NCI-H2196 treated with DMSO at 0.1 percent for 48 hours (cell line): ENCODE measurements around the gene HTRA1.

Experiments
- DNase-seq: peaks from one replicate; lab custom pipeline; 2025; ENCODE audit not compliant: unreplicated experiment; lab: John Stamatoyannopoulos, UW

Gene HTRA1

GRCh38 chr10:122550427-122550826, 89.1 kb downstream of the HTRA1 start:
- no peak for DNase-seq

- no peak for DNase-seq
Measured at GRCh38 chr10:122550983-122551382, 89.6 kb downstream of the HTRA1 start.

- DNase-seq = no peak
Measured at GRCh38 chr10:122551450-122551849, 90.1 kb downstream of the HTRA1 start.

GRCh38 chr10:122553341-122553740, 92.0 kb downstream of the HTRA1 start:
- DNase-seq = no peak

- no peak for DNase-seq
Measured at GRCh38 chr10:122554131-122555036, 93.0 kb downstream of the HTRA1 start.

GRCh38 chr10:122555442-122555841, 94.1 kb downstream of the HTRA1 start:
- no peak for DNase-seq

GRCh38 chr10:122557516-122557915, 96.2 kb downstream of the HTRA1 start:
- DNase-seq = no peak

- no peak for DNase-seq
Measured at GRCh38 chr10:122558452-122558851, 97.1 kb downstream of the HTRA1 start.

GRCh38 chr10:122559228-122559627, 97.9 kb downstream of the HTRA1 start:
- DNase-seq = no peak

GRCh38 chr10:122560279-122560804, 99.0 kb downstream of the HTRA1 start, which contains the start of gene DMBT1:
TSS of gene DMBT1 (plus strand) at chr10:122560754. CDS start at chr10:122560771, 17 bp downstream.
- DNase-seq = no peak

GRCh38 chr10:122561212-122561611, 99.9 kb downstream of the HTRA1 start:
- no peak for DNase-seq

GRCh38 chr10:122561792-122562191, 100.4 kb downstream of the HTRA1 start:
- no peak for DNase-seq
